WI38 (cell line): ENCODE results near the gene NAALADL2.

Experiments used
- H3K4me3 ChIP-seq: 2 replicates; pipeline ENCODE4 v1.5.1; 2011; ENCODE audit warnings: low read depth, mild to moderate bottlenecking, control low read depth, low read length
- TF ChIP-seq, protein P1 (sequence below): IDR thresholded peaks from 2 replicates; pipeline ENCODE4 v1.5.1; 2012; ENCODE audit warnings: low read depth, mild to moderate bottlenecking, control low read depth, low read length

The NAALADL2 gene

DNA sequence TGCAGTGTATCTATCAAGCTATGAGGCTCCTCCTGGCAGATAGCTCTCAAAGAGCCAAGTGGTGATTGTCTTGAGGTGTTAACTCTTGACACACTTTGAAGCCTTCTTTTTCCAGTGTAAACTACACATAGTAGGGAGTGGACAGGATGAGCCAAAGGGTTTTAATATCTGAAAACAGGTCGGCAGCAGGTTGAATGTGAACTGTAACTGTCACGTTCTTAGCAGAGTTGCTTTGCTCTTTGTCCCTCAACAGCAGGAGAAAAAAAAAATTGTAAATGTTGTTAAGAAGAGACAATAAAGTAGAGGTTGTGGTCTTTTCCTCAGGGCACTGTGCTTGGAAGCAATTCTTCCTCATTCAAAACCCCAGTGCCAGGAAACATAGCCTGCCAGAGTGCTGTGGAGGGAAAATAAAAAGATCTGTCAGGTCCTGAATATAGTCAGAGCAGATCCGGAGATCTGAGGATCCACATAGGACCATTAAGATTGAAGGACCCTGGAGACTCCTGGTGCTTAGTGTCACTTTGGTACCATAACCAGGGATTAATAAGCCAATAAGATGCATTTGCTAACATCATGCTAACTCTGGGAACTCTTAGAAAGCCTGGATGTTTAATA lies 229.7 kb downstream of the NAALADL2 start:
- no peak overlapping the region for H3K4me3 ChIP-seq
- TF ChIP-seq, protein P1, sequence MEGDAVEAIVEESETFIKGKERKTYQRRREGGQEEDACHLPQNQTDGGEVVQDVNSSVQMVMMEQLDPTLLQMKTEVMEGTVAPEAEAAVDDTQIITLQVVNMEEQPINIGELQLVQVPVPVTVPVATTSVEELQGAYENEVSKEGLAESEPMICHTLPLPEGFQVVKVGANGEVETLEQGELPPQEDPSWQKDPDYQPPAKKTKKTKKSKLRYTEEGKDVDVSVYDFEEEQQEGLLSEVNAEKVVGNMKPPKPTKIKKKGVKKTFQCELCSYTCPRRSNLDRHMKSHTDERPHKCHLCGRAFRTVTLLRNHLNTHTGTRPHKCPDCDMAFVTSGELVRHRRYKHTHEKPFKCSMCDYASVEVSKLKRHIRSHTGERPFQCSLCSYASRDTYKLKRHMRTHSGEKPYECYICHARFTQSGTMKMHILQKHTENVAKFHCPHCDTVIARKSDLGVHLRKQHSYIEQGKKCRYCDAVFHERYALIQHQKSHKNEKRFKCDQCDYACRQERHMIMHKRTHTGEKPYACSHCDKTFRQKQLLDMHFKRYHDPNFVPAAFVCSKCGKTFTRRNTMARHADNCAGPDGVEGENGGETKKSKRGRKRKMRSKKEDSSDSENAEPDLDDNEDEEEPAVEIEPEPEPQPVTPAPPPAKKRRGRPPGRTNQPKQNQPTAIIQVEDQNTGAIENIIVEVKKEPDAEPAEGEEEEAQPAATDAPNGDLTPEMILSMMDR = no peak

DNA sequence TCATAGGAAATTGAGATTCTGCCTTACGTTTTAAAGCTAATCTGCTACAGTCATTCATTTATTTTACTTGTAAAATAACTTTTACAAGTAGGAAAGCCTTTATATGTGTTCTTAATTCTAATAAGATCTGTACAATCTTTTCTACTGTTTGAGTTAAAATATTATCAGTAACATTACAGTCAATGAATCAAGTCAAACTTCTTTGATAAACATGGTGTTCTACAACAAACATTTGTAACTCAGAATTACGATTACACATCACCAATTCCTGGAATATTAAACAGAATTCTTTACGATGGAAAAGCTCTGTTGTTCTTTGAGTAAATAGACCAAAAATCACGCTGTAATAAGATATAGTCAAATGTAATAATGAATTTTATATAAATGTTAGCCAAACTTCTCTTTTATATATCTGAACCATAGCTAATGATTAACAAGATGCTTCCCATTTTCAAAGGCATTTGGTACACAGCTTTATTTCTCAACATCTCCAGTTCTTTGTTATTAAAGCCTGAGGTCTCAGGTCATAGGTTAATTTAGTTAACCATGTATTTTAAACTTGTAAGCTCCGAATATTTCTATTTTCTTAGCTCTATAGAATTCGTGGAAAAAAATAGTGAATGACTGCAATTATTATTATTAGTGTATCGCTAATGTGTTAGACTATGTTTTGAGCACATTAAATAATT lies 232.4 kb downstream of the NAALADL2 start:
- H3K4me3 ChIP-seq = no peak overlapping the region
- TF ChIP-seq, protein P1 = no peak

DNA sequence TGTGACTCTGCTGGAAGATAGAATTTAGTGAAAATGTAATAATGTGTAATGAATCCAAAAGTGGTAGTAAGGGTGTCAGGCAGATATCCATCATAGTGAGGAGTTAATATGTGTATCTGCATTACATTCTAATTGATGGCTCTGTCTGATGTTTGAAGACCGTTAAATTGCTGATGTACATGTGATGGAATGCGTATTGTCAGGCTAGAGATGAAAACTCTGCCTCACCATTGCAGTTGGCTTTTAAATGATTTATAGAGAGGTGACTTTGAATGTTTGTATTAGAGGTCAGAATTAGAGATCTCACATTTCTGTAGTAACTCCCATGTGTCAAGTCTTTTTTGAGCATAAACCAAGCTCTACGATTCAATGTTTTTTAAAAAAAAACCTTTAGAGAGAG lies 234.6 kb downstream of the NAALADL2 start:
- H3K4me3 ChIP-seq = no peak overlapping the region
- TF ChIP-seq, protein P1 = no peak

DNA sequence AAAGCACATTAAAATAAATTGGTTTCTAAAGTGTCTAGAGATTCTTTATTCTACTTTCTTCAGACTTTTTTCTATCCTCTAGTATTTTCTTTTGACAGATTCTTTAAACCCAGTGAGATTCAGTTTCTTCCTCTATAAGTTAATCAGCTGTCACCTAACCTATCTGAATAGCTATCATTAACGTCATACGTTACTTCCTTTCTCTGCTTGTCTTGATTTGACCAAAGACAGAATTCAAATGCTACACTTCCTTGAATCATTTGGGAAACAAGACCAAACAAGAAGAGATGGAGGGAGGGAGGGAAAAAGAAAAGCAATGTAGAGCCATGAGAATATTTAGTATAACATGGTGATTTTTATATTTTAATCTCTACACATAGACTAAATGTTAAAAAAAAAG lies 235.2 kb downstream of the NAALADL2 start:
- TF ChIP-seq, protein P1 = no peak
- no peak overlapping the region for H3K4me3 ChIP-seq

DNA sequence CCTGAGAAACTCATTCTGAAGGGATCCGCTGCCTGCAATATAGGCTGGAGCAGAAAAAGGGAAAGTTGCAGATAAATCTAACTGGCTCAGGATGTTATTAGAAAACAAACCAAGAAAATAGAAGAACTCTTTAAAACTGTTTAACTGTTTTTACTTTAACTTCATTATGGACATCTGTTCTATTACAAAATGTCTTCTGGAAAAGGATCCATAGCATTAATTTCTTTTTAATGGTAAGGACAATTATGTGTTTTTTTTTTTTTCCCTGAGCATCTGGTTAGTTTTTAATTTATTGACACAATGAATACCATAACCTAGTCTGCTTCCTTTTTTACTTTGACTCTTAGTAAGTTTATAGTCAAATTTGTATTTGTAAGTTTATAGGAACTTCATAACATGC lies 239.5 kb downstream of the NAALADL2 start:
- TF ChIP-seq, protein P1 = no peak

DNA sequence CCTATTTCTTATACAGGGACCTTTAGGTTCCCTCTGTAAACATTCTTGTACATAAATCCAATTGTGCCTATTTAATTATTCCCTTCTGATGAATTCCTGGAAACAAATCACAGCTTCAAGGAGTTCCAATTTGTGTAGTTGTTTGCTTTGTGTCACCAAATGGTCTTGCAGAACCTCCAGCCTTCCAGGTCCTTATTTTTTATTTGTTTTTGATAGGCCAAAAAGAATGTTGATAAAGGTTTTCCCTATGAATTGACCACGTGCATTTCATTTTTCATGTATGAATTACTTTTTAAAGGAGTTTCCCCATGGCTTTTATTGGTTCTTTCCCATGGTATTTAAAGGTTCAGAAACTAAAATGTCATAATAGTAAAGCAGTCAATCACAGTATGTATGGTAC lies 243.0 kb downstream of the NAALADL2 start:
- TF ChIP-seq, protein P1 = no peak
- no peak overlapping the region for H3K4me3 ChIP-seq

More for the DNA sequence above, 239.5 kb downstream of the NAALADL2 start:
- H3K4me3 ChIP-seq = no peak overlapping the region

DNA sequence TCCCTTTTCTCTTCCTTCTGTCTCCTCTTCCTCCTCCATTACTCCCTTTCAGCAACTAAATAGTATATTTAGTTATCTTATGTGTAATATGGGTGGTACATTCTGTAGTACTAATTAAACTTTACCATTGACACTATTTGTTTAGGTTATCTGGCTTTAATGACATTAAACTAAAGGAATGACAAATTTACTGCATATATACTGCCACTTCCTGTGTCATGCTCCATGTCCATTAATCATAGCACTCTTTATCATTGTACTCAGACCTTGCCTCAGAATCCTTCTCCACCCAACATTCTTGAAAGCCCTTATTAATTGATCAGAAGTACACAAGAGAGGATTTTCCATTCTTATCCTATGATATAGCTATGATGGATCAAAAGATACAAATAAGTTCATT lies 244.2 kb downstream of the NAALADL2 start:
- TF ChIP-seq, protein P1 = no peak

More for the DNA sequence above, 244.2 kb downstream of the NAALADL2 start:
- H3K4me3 ChIP-seq = no peak overlapping the region
